ENCODE measurements around the gene MAG. TPM values are rescaled to one million over a fixed set of nuclear protein-coding genes. Genes with fewer than 3 reads are reported as not detected.

MAG gene
- total and polyA plus RNA-seq, 2 of the 13 experiments (the other 11 are each of a cell fraction or from before 2014, with no cell fraction given) = 0.20 to 1.3 TPM

- WGBS (ENCODE audit: low lambda C conversion rate) = 96% methylated on average over 20 of the region's 28 CpGs
- Histone ChIP-seq H3K27ac (ENCODE audit: extremely low read length, insufficient read depth, low read length) (no peak overlapping the region), H3K4me2 (ENCODE audit: low read depth, low read length) (no peak overlapping the region), H3K36me3 (replicated peaks in 1 of 2; ENCODE audit: control insufficient read depth in 1 of 2, insufficient read depth in 2 of 2, low read length in 2 of 2) (peaks cover 16 to 29% of the 10 kb centered on the region in 2 experiments), H3K4me3 (replicated peaks in 1 of 3; ENCODE audit: insufficient read depth in 1 of 3, low read depth in 2 of 3, low read length in 3 of 3) (no peak overlapping the region), H4K20me1 (ENCODE audit: insufficient read depth, low read length) (no peaks in the 10 kb centered on the region), H3K27me3 (ENCODE audit: control insufficient read depth in 1 of 2, insufficient read depth in 2 of 2, low read length in 2 of 2) (no peaks in the 10 kb centered on the region), H3K4me1 (ENCODE audit: insufficient read depth, low read length) (peaks cover 27% of the 10 kb centered on the region), H3K9ac (ENCODE audit: insufficient read depth, low read depth, low read length) (no peak overlapping the region), H3K79me2 (ENCODE audit: insufficient read depth, low read length) (no peaks in the 10 kb centered on the region), H2AFZ (ENCODE audit: low read length) (no peak overlapping the region), H3K9me3 (ENCODE audit: low read length) (no peaks in the 10 kb centered on the region)
- POLR2A ChIA-PET = no interaction called here
- FAIRE-seq (no peak), DNase-seq (ENCODE audit: low spot score) (no peak), ATAC-seq (no peak)
- CTCF ChIA-PET (ENCODE audit: low intra/inter-chr PET ratio, low total read pairs) = no interaction called here
- in situ Hi-C loops (cut with HindIII; ENCODE audit: extremely low pct_ligation_motif_present, low pct_unique_long_range_greater_than_20kb) (no loop called here), intact Hi-C loops (cut with micrococcal nuclease; ENCODE audit: unreplicated experiment) (no loop called here)
- no TSS peak for BruUV-seq (replicated peaks)
- TF ChIP-seq, protein P1, sequence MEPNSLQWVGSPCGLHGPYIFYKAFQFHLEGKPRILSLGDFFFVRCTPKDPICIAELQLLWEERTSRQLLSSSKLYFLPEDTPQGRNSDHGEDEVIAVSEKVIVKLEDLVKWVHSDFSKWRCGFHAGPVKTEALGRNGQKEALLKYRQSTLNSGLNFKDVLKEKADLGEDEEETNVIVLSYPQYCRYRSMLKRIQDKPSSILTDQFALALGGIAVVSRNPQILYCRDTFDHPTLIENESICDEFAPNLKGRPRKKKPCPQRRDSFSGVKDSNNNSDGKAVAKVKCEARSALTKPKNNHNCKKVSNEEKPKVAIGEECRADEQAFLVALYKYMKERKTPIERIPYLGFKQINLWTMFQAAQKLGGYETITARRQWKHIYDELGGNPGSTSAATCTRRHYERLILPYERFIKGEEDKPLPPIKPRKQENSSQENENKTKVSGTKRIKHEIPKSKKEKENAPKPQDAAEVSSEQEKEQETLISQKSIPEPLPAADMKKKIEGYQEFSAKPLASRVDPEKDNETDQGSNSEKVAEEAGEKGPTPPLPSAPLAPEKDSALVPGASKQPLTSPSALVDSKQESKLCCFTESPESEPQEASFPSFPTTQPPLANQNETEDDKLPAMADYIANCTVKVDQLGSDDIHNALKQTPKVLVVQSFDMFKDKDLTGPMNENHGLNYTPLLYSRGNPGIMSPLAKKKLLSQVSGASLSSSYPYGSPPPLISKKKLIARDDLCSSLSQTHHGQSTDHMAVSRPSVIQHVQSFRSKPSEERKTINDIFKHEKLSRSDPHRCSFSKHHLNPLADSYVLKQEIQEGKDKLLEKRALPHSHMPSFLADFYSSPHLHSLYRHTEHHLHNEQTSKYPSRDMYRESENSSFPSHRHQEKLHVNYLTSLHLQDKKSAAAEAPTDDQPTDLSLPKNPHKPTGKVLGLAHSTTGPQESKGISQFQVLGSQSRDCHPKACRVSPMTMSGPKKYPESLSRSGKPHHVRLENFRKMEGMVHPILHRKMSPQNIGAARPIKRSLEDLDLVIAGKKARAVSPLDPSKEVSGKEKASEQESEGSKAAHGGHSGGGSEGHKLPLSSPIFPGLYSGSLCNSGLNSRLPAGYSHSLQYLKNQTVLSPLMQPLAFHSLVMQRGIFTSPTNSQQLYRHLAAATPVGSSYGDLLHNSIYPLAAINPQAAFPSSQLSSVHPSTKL (CRISPR knock-in tag; IDR thresholded peaks at IDR 0.05) = no peak
- TF ChIP-seq RBFOX2 (IDR thresholded peaks at IDR 0.05; ENCODE audit: low read depth, low read length) (peak; percentile 31; the same call in 1 of the 2 replicates), ZNF121 (CRISPR knock-in tag; IDR thresholded peaks at IDR 0.05) (no peak), MAX (IDR thresholded peaks at IDR 0.05) (no peak), ZNF619 (CRISPR knock-in tag; IDR thresholded peaks at IDR 0.05) (no peak), AGO2 (optimal IDR thresholded peaks at IDR 0.05; ENCODE audit: low read depth, low read length) (peak; percentile 28)
- TF ChIP-seq, protein P2, sequence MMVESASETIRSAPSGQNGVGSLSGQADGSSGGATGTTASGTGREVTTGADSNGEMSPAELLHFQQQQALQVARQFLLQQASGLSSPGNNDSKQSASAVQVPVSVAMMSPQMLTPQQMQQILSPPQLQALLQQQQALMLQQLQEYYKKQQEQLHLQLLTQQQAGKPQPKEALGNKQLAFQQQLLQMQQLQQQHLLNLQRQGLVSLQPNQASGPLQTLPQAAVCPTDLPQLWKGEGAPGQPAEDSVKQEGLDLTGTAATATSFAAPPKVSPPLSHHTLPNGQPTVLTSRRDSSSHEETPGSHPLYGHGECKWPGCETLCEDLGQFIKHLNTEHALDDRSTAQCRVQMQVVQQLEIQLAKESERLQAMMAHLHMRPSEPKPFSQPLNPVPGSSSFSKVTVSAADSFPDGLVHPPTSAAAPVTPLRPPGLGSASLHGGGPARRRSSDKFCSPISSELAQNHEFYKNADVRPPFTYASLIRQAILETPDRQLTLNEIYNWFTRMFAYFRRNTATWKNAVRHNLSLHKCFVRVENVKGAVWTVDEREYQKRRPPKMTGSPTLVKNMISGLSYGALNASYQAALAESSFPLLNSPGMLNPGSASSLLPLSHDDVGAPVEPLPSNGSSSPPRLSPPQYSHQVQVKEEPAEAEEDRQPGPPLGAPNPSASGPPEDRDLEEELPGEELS (CRISPR knock-in tag; IDR thresholded peaks at IDR 0.05) = no peak
Observed at GRCh38 chr19:35276706-35277281, 15.2 kb upstream of the MAG start.
